GM21576 (cell line): ENCODE results near the gene CA7.
A peak's percentile ranks its signal among the peaks of the same experiment; 100 is the strongest.

Experiments
- ATAC-seq: cut with Tn5 transposase; IDR thresholded peaks from one replicate; pipeline ENCODE4 v1.9.1; 2021; ENCODE audit warnings: mild to moderate bottlenecking, moderate library complexity; ENCODE audit not compliant: unreplicated experiment

The CA7 gene

GRCh38 chr16:66872943-66873684 is 28.9 kb downstream of the CA7 start:
- peak; percentile 81 for ATAC-seq

- ATAC-seq: no peak
Observed at GRCh38 chr16:66873685-66874055, 29.5 kb downstream of the CA7 start.

GRCh38 chr16:66874079-66874775 is 30.0 kb downstream of the CA7 start:
- ATAC-seq: no peak

- no peak for ATAC-seq
Observed at GRCh38 chr16:66878067-66878466, 33.9 kb downstream of the CA7 start.

GRCh38 chr16:66880288-66881013 is 36.2 kb downstream of the CA7 start, which contains the start of gene PDP2:
PDP2 (plus strand) TSS chr16:66880515; CDS start chr16:66884285, 3,770 bp downstream.
- peak; percentile 94 for ATAC-seq

- ATAC-seq: no peak
Observed at GRCh38 chr16:66881014-66881417, 36.8 kb downstream of the CA7 start.

GRCh38 chr16:66881560-66881959 is 37.3 kb downstream of the CA7 start:
- no peak for ATAC-seq

- no peak for ATAC-seq
Observed at GRCh38 chr16:66881964-66882508, 37.8 kb downstream of the CA7 start.

- ATAC-seq: no peak
Observed at GRCh38 chr16:66882702-66883101, 38.5 kb downstream of the CA7 start.

- no peak for ATAC-seq
Observed at GRCh38 chr16:66885491-66885890, 41.3 kb downstream of the CA7 start.

GRCh38 chr16:66886321-66886720 is 42.1 kb downstream of the CA7 start:
- ATAC-seq: no peak

GRCh38 chr16:66886914-66887313 is 42.7 kb downstream of the CA7 start:
- no peak for ATAC-seq

- ATAC-seq: no peak
Observed at GRCh38 chr16:66888647-66889615, 44.7 kb downstream of the CA7 start.

GRCh38 chr16:66889622-66890021 is 45.4 kb downstream of the CA7 start:
- ATAC-seq: no peak

GRCh38 chr16:66890799-66891198 is 46.6 kb downstream of the CA7 start:
- no peak for ATAC-seq

GRCh38 chr16:66891360-66891759 is 47.1 kb downstream of the CA7 start:
- no peak for ATAC-seq

- ATAC-seq: no peak
Observed at GRCh38 chr16:66891797-66892196, 47.6 kb downstream of the CA7 start.

- ATAC-seq: no peak
Observed at GRCh38 chr16:66894055-66894454, 49.8 kb downstream of the CA7 start.

GRCh38 chr16:66894948-66895688 is 50.9 kb downstream of the CA7 start:
- ATAC-seq: peak; percentile 67

GRCh38 chr16:66895689-66895979 is 51.4 kb downstream of the CA7 start:
- no peak for ATAC-seq
